ENCODE results near the gene TEX261.

The TEX261 gene

GRCh38 chr2:70981421-70981820 is 13.3 kb downstream of the TEX261 start:
- no peak for DNase-seq

DNA sequence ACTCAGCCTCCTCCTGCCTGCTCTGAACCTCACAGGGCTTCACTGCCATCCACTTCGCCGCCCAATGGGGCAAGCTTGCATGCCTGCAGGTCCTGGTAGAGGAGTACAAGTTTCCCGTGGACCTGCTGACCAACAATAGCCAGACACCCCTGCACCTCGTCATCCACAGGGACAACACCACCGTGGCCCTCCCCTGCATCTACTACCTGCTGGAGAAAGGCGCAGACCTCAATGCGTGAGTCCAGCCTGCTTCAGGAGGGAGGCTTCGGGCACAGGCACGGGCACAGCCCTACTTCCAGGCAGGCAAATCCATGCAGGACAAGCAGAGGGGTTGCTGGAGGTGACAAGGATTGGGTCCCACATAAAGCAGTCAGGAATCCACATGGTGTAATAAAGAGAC is 15.0 kb downstream of the TEX261 start:
- DNase-seq = no peak

DNA sequence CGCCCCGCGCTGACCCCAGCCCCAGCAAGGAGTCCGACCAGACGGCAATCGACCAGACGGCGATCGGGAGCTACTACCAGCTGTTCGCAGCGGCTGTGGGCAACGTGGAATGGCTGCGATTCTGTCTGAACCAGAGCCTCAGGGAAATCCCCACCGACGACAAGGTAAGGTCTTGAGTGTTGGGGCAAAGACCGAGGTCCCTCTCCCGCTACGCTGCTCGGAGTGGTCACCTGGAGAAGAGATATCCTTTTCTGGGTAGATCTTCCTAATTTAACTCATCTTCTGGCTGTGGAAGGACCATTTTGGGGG is 15.5 kb downstream of the TEX261 start:
- DNase-seq = no peak

DNA sequence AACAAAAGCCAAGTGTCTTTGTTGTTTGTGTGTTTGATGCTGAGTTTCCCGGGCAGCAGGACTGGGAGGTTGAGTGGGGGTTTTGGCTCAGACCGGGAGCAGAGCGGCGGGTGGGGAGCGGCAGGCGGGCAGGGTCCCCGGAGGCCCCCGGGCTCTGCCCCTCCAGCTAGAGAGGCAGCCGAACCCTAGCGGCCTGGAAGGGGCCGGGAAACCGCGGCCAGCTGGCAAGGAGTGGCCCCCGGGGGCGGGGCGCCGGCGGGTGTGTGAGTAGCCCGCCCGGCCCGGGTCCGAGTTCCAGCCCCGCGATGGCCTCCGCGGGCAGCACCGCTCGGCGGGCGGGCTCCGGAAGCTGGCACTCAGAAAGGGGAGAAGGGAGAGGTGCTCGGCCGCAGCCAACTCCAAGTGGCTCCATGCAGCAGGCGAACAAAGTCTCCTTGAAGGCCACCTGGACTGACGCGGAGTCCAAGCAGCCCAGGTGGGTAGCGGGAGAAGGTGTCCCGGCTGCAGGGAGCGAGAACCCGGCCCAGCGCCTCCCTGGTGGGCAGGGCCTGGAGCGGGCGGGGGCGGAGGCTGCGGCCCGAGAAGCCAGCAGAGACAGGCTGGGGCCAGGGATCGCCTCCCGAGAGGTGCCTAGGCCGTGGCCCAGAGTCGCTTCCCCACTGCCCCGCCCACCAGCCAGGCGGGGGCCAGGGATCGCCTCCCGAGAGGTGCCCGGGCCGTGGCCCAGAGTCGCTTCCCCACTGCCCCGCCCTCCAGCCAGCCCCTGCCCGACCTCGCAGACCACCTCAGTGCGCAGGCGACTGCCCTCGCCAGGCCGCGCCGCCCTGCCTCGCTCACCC is 16.1 kb downstream of the TEX261 start, which contains the start of gene ANKRD53:
Gene ANKRD53 (plus strand): TSS at position 290 of the 839 bp plus-strand sequence. CDS start 16 bp downstream, at position 306.
- DNase-seq = no peak

- no peak for DNase-seq
Measured at GRCh38 chr2:70977605-70978205, 17.0 kb downstream of the TEX261 start.

DNA sequence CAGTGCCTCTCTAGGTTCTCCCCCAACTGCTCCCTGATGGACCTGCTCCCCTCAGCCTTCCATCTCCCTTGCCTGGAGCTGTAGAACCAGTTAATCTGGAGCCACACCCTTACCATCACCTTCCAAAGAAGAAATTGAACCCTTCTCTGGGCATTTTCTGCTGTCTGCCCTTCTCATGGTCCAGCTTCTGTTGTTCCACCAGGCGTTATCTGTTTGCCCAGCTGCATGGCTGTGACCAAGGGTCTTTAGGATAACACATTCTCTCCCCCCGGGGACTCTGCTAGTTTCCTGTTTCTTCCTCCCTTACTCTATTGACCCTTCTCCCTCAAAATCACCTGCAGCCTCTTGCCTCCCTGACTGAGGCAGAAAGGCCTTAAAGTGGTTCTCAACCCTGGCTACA is 19.4 kb downstream of the TEX261 start:
- DNase-seq = no peak

- no peak for DNase-seq
Measured at GRCh38 chr2:70974592-70974991, 20.1 kb downstream of the TEX261 start.

DNA sequence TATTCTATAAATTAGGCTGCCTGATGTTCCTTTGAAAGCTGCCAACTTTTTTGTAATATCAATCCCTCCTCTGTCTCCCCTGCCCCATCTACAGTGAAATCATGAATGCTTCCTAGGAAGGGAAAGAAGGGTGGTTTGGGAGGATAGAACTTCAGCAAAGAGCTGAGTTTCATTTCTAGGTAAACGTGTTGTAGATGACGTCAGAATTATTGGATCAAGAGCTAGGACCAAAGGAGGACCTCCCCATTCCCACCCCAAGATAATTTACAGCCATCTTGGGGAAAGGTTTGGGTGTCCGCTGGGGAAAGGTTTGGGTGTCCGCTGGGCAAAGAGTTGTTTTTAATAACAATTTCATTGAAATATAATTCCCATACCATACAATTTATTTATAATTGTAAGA is 27.5 kb downstream of the TEX261 start:
- no peak for DNase-seq

GRCh38 chr2:70966681-70967080 is 28.0 kb downstream of the TEX261 start:
- no peak for DNase-seq

DNA sequence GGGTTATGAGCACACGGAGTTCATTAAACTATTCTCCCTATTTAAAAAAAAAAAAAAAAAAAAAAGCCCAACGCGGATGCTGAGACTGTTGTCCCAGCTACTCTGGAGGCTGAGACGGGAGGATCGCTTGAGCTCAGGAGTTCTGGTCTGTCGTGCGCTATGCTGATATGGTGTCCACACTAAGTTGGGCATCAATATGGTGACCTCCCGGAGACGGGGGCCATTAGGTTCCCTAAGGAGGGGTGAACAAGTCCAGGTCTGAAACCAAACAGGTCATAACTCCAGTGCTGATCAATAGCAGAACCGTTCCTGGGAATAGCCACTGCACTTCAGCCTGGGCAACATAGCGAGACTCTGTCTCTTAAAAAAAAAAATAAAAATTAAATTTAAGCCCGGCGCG is 29.2 kb downstream of the TEX261 start:
- DNase-seq = no peak

- DNase-seq = peak; percentile 80
Measured at GRCh38 chr2:70964596-70965386, 29.9 kb downstream of the TEX261 start.

DNA sequence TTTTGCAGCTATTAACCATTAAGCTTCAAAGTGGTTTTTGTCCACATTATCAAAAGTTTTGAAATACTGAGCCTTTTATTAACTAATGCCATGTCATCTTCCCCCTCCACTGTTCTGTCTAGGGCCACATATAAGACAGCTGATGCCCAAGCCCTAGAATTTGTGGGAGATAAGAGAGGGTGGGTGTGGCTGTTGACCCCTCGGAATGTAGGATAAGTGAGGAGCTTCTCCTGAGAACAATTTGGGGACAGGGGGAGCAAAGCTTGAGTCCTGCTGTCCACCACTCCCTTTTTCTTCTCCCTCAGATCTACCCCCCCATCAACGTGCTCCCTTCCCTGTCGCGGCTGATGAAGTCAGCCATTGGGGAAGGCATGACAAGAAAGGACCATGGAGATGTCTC is 30.5 kb downstream of the TEX261 start:
- no peak for DNase-seq

- no peak for DNase-seq
Measured at GRCh38 chr2:70962885-70963878, 31.5 kb downstream of the TEX261 start.

- DNase-seq = no peak
Measured at GRCh38 chr2:70962211-70962884, 32.3 kb downstream of the TEX261 start.

GRCh38 chr2:70961648-70961994 is 33.1 kb downstream of the TEX261 start:
- no peak for DNase-seq

GRCh38 chr2:70960833-70961647 is 33.6 kb downstream of the TEX261 start:
- no peak for DNase-seq

- DNase-seq = no peak
Measured at GRCh38 chr2:70959851-70960832, 34.5 kb downstream of the TEX261 start.

GRCh38 chr2:70959271-70959761 is 35.4 kb downstream of the TEX261 start:
- no peak for DNase-seq

DNA sequence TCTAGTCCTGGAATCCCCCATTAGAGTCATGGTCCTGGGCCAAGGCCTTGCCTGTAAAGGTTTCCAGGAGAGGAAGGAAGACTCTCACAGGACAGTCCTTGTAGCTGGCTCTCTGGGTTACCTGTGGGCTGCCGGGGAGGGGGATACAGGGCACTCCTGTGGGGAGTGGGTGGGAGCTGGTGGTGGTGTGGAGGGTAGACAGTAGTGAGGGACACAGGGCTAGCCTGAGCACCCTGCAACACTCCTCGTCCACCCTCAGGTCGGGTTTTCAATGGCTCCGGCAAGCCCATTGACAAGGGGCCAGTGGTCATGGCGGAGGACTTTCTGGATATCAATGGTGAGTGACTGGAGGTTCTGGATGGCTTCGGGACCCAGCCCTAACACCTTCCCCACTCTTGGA is 35.9 kb downstream of the TEX261 start:
- DNase-seq = no peak

DNA sequence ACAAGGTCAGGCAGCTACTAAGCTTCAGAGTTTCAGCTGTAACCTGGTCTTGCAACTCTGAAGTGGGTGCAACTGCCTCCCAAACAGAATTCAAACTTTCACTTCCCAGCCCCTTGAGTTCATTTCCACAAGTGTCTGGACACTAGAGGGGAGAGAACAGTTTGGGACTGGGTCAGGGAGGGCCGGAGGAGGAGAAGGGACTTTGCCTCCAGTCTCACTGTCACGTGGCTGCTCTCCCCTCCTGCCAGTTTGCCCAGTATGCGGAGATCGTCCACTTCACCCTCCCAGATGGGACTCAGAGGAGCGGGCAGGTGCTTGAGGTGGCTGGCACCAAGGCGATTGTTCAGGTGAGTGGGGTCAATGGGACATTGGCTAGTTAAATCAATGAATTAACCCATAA is 36.9 kb downstream of the TEX261 start:
- DNase-seq = no peak
